ENCODE results near the gene CRYBA2.

DNA sequence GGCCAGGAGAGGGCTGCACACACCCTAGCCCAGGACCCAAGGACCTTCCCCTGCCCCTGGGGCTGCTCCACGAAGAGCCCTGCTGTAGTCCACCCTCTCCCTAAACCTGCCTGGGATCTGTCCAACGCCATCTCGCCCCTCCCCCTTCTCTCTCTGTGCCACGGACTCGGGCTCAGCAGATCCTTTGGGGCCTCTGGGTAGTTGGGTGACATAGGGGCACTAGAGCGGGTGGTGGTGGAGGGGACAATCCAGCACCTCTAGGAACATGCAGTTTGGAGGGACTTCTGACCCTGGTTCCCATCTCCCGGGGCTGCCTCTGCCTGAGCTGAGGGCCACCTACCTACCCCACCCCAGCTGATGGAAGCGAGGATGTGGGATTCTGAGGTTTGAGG, 7.3 kb upstream of the CRYBA2 start:
- TF ChIP-seq, protein P1, sequence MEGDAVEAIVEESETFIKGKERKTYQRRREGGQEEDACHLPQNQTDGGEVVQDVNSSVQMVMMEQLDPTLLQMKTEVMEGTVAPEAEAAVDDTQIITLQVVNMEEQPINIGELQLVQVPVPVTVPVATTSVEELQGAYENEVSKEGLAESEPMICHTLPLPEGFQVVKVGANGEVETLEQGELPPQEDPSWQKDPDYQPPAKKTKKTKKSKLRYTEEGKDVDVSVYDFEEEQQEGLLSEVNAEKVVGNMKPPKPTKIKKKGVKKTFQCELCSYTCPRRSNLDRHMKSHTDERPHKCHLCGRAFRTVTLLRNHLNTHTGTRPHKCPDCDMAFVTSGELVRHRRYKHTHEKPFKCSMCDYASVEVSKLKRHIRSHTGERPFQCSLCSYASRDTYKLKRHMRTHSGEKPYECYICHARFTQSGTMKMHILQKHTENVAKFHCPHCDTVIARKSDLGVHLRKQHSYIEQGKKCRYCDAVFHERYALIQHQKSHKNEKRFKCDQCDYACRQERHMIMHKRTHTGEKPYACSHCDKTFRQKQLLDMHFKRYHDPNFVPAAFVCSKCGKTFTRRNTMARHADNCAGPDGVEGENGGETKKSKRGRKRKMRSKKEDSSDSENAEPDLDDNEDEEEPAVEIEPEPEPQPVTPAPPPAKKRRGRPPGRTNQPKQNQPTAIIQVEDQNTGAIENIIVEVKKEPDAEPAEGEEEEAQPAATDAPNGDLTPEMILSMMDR (IDR thresholded peaks at IDR 0.05), result no peak
- no peak for TF ChIP-seq POLR2AphosphoS5 (IDR thresholded peaks at IDR 0.05; ENCODE audit: low read depth, low read length)
- no peak for TF ChIP-seq REST (IDR thresholded peaks at IDR 0.05; ENCODE audit: insufficient read depth in 1 of 2, low read depth in 2 of 2, low read length in 1 of 2)
- no peak for TF ChIP-seq TCF7L2 (IDR thresholded peaks at IDR 0.05; ENCODE audit: low read depth, low read length)
- no peak for TF ChIP-seq SIN3A (IDR thresholded peaks at IDR 0.05; ENCODE audit: borderline replicate concordance, insufficient read depth, low read depth, low read length)
